HG02938 (cell line): ENCODE results near the gene ARL6IP4.

Experiments used
- ATAC-seq: cut with Tn5 transposase; IDR thresholded peaks from one replicate; pipeline ENCODE4 v1.9.1; 2021; ENCODE audit warnings: mild to moderate bottlenecking, moderate library complexity; ENCODE audit not compliant: unreplicated experiment

Gene ARL6IP4

DNA sequence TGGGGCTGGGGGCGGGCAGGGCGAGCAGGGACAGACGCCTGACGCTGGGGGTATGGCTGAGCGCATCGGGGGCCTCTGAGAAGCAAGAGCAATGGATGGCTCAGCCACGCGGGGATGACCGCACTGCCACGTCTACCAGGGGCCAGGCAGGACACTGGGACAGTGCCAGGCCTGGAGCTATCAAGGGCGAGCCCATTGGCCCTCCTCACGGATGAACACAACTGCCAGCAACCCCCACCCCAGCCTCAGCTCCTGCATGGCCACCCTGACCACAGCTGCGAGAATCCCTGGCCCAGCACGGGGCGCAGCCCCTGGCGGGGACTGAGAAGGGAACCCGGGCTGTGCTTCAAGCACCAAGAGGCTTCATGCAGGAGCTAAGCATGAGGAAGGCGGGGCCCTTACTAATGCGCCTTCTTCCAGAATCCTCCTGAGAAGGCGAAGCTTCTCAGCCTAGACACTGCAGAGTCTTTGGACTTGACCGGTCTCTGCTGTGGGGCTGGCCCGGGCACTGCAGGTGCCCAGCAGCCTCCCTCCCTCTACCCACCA, 9.5 kb downstream of the ARL6IP4 start:
- no peak for ATAC-seq

DNA sequence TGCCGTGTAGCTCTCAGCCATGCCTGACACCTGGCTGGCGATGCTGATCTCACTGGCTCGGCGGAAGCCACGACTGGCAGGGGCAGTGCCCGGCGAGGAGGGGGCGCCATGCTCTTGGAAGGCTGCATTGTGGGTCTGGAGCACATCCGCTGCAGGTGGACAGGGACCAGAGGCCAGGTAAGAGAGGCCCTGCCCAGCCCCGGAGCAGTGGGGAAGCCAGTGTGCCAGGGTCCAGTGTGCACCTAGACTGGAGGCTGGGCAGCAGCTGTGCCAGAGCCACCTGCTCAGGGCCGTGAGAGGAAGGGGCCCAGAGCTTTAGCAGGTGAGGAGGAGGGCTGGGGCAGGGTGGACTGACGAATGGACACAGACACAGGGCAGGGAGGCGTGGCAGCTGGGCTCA, 10.1 kb downstream of the ARL6IP4 start:
- no peak for ATAC-seq

DNA sequence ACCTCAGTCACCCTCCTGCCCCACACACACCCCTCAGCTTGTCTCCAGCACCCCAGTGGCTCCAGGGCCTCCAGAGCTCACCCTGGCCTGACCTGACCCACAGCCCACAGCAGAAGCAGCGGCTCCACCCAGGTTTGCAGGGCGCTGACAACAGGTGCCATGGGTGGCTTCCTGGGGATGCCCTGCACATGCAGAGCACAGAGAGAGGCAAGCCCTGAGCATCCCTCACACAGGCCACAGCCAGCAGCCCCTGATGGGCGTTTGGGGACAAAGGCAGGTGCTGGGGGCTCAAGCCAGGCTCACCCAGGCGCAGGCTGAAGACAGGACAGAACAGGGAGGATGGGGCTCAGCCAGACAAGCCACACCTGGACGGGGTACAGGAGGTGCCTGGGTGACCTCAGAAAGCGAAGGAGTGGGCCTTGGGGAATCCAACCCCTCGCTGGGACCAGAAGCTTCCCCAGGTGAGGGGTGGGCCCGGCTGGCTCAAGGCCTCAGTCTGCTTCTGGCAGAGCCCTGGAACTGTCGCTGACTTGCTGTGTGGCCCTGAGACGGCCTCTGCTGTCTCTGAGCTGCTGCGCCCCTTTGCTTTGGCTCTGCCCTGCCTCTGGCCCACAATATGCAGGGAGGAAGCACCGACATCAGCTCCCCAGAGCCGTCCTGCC, 10.6 kb downstream of the ARL6IP4 start:
- no peak for ATAC-seq

DNA sequence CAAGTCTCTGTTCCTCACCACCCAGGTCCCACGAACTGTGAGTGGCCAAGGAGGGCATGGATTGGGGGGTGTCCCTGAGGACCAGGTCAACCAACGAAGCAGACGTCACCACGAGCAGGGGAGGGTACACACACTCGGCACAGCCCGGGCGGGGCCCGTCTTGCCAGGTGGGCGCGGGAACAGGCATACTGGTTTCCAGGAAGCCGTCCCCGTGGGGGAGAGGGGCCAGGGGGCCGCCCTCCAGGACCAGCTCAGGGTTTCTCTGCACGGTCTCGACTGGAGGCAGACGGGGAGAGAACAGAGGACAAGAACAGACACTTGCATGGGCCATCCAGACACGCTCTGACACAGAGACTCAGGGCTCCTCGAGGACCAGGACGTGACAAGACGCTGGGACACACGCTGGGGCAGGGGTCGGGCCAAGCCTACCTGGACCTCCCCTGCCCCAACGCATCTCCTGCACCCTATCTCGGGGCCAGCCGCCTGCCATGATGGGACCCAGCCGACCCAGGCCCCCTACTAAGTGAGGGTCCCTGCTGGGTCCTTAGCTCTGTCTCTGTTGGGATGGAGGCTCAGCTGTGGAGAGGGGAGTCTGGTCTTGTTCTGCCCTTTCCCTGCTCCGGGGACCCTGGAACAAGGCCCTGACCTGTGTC, 11.3 kb downstream of the ARL6IP4 start:
- ATAC-seq, result no peak

DNA sequence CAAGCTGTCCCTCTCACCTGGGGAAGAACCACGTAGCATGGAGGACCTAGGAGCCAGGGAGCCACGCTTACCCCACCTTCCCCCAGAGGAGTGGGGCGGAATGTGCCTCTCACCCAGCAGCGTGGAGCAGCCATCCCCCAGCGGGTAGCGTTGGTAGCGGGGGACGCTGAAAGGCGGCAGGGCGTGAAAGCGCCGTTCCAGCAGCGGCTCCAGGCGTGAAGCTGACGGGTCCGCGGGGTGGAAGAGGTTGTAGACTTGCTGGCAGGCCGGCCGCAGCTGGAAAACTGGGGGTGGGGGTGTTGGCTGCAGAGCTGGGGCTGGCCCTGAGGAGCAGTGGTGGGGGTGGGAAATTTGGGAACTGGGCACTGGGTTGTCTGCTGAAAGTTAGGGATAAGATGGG, 11.9 kb downstream of the ARL6IP4 start:
- no peak for ATAC-seq

DNA sequence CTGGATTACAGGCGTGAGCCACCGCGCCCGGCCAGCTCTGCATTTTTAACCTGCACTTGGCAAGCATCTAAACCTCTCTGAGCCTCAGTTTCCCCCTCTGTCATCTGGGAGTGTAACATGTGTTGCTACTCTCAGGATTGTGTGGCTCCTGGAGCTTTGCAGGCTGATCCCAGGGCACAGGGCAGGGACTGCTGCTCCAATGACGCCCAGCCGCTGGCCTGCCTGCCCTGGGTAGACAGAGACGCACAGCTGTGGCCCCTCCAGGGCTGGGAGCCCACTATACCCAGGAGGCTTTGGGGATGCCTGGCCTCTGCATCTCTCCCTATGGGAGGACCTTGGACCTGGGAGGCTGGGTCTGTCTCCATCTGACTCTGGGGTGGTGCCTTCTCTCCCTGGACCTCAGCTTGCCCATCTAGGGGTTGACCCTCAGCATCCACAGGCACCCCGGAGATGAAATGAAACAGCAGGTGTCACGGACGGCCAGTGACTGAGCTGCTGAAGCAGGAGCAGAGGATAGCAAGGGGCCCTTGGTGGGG, 13.7 kb downstream of the ARL6IP4 start:
- ATAC-seq, result no peak

DNA sequence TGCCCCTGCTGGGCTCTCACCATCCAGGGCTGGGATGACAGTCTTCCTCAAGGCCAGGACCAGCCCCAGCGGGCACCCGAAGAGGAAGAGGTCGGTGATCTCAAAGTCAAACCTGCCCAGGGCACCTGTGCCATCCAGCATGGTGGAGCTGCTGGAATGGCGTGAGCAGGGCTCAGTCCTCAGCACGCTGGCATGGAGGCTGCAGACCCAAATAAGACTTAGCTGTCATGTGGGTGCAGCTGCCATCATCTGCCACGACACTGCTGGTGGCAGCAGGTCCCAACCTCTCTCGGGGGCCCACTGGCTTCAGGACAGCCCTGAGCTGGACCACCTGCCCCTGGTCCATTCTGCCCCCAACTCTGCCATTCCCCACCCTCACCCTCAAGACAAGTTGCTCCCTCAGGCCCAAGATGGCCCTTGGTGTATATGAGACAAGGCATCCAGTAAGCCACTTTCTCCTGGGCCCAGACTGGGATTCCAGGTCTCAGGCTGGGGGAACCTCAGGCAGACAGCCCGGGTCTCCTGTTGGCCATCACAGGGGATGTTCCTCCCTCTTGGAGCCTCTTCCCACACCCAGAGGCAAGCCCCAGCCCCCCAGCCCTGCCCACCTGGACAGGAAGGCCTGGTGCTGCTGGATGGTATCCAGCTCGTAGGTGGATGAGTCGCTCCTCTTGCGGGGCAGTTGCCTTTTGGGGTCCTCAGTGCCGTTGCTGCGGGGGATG, 14.5 kb downstream of the ARL6IP4 start:
- ATAC-seq, result no peak

DNA sequence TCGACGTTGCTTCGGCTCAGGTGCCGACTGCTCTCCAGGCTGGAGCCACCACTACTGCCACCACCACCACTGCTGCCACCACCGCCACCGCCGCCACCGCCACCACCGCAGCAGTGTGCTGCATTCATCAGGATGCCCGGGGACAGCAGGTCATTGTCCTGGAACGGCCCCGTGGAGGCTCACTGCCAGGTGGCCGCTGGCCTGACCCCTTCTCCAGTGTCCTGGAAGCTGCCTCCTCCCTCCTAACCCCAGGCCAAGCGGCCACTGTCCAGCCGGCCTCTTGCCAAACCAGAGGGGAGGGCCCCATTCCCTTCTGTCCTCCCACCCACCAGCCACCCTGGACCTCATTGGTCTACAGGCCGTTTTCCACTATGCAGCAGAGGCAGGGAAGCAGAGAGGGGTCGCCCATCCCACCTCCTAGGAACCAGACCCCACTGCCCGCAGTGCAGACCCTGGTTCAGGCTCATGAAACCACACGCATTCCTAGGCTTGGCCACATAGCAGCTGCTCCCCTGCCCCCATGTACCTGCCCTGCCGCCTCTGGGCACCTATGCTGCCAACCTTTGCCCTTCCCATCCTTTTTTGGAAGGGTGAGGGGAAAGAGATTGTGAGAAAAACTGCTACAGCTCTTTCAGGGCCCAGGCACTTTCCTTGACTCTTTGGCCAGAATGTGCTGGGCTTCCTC, 15.2 kb downstream of the ARL6IP4 start:
- ATAC-seq, result no peak

DNA sequence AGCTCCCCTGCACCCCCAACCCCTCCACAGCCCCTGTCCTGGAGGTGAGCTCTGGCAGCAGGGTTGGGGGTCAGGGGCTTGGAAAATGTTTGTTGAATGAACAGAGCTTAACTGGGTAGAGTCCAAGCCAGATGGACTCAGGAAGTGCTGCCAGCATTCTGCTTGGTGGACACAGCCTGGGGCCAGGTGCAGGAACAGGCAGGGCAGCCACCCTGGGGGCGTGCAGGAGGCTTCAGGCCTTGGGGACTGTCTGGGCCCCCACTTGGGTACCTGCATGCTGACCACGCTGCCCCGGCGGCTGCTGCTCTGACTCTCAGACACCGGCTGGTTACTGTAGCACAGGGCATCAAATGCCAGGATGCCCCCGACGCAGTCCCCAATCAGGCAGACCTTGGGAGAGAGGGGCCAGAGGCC, 15.7 kb downstream of the ARL6IP4 start:
- ATAC-seq, result no peak

DNA sequence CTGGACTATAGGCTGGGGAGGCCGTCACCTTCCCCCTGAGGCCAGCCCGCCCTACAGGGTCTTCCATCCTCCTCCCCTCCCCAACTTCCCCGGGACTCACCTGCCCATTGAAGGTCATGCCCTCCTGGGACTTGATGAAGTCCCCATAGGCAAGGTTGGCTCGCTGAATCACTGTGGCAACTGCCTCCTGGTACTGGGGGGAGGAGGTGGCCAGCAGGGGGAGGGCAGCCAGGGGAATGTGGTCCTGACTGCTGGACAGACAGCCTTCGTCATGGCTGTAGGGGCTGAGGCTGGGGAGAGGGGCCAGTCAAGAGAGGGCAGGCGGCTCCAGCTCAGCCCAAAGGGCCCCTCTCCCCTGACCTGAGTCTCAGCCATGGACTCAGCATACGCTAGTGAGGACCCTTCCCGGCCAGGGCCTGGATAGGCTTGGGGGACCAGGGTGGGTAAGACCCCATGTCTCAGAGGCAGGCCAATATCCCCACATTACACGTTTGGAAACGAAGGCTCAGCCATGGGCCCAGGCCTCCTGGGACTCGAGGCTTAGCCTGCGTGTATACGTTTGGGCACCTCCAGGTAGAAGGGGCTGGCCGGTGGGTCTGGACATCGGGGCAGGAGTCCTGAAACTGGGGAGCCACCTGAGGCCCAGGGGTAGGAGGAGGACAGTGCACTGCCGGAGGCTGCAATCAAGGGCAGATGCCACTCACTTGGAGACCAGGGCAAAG, 16.3 kb downstream of the ARL6IP4 start:
- no peak for ATAC-seq

DNA sequence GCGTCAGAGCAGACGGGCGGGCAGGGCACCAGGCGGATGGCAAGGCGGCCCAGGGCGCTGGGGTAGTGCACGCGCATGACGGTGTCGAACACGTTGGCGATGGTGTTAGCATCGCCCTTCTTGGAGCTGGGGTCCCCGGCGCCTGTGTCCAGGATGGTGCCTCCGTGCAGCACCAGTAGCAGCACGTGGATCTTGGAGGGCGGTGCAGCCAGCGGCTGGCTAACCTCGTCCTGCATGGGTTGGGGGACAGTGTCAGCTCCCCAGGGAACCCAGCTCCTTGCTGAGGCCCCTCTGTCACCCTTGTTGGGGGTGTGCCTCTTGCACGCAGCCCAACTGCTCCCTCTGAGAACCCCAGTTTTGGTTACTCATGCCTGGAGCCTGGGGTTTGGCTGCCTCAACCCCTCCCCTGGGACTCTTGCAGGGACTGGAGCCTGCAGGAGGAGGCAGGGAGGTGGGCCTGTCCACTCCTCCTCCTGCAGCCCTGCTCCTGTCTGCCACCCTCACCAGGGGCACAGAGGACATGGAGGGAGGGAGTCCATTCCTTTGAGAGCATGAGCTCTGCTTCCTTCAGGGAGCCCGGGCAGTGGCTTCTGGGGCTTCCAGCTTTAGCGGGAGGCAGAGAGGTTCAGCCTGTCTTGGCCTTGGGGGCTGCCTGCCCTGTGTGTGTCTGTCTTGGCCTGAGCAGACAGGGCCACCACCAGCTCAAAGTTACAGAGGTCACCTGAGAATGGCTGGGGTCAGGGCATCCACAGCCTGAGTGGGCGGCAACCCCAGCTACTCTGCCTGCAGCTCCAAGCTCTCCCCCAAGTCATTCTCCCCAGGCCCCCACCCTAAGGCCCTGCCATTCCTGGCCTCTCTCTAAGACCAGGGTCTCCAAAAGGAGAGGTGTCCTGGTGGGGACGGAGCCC, 17.1 kb downstream of the ARL6IP4 start:
- no peak for ATAC-seq

DNA sequence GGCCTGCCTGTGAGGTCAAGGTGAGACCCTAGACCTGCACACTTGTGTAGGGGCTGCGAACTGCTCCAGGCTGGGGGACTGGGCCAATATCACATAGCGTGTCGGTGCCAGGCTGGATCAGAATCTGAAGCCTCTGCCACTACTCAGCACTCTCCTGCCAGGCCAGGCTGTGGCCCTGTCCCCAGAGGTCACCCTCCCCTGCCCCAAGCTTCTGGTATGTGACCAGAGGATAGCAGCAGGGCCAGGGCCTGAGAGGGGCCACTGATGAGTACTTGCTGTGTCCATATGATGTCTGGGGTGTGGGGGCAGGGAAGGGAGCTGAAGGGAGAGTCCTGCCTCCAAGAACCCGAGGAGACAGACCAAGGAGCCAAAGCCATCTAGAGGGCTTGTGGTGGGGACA, 17.8 kb downstream of the ARL6IP4 start:
- ATAC-seq, result no peak

DNA sequence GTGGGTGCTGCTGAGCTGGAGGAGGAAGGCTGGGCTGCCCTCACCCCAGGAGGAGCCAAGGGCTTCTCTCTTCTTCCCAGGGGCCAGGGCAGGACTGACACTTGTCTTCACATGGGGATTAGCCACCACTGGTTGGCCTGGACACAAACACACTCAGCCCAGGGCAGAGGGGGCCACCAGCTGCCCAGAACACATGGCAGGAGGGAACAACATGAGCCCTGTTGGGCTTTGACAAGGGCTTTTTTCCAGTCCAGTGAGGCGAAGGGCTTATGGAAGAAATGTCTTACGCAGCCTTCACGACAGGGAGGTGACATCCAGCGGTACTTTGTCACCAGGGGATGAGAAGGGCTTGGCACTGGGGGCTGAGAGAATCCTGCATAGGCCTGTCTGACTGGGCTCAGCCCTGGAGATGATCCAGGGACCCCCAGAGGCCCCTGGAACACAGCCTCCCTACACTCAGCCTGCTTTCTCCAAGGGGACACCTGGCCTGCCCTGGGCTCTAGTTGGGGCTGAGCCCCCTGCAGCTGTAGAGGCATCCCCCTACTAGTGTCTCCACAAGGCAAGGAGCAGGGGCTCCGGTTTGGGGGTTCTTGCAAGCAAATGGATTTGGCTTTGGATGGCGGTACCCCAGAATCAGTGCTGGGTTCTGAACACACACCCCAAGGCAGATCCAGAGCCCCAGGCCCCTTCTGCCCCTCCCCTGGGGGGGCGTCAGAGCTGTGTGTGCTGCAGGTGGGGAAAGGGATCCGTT, 18.9 kb downstream of the ARL6IP4 start:
- ATAC-seq, result no peak

DNA sequence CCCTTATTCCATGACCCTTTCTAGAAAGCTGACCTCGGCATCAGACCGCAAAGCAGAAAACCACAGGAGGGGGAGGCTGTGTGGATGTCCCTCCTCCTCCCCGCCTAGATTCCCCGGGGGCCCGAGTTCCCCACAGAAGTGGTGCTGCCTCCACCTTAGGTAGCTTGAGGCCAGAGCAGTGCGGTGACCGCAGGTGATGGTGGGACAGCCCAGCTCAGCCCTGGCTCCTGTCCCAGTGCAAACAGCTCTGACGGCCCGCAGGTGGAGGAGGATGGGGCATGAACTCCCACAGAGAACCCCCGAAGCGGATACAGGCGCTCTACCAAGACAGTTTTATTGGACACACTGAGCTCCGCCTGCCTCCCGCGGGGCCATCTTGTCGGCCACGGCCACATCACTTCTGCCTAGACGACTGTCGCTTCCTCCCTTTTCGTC, 19.5 kb downstream of the ARL6IP4 start:
- no peak for ATAC-seq

DNA sequence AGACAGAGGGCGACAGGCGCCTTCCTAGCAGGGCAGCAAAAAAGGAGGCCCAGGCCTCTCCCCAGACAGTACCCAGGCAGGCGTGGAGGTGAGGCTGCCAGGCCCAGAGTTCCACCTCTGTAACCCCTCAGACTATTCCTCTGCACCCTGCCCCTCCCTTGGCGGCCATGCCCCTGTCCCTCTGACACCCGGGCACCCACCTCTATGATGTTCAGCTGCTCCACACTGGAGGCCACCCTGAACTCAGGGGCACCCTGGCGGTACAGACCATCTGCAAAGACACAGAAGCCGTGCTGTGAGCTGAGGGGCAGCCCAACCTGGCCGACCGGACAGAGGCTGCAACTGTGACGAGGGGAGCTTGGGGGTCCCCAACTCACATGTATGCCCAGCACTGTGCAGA, 20.1 kb downstream of the ARL6IP4 start:
- no peak for ATAC-seq

DNA sequence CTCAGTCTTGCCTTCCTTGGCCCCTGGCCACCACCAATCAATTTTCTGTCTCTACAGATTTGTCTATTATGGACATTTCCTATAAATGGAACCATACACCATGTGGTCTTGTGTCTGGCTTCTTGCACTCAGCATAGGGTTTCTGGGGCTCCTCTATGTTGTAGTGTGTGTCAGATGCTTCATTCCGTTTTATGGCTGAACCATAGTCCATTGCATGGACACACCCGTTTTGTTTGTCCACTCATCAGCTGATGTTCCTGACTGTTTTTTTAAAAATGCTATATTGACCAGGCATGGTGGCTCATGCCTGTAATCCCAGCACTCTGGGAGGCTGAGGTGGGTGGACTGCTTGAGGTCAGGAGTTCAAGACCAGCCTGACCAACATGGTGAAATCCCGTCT, 21.0 kb downstream of the ARL6IP4 start:
- ATAC-seq, result no peak

DNA sequence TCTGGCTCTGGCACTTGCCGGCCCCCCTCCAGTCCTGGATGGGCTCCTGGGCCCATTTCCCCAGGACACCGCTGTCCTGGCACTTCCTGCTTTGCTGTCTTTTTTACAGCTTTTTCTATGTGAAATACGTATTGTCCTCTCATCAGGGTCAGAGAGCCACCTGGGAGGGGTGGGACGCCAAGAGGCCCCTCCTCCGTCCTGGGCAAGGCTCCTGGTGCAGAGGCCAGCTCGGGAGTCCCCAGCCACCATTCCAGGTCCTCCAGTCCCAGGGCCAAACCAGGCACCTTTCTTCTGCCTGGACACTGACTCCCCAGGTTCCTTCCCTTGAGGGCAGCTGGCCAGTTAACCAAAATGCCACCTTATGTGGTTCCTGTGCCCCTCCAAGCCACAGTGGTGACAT, 22.8 kb downstream of the ARL6IP4 start:
- no peak for ATAC-seq

DNA sequence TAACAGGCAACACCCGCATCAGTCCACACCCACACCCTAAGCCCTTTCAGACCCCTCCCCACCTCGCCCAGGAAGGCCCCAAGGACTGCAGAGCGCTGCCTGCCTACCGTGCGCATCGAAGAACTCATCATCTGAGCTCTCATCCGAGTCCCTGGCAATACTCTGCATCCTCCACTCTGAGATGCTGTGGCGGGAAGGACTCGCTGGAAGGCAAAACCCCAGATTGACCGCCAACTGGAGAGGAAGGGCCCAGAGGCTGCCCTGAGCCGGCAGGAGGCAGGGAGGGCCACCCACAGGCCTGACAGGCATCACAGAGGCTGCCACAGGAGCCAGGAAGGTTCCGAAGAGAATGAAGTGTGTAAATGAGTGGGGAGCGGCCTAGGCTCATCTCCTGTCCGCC, 23.8 kb downstream of the ARL6IP4 start:
- ATAC-seq, result no peak
